Brain microvascular endothelial cell (primary cell): Measurements from ENCODE around the gene PPARD.

ENCODE experiments used
- DNase-seq: peaks from one replicate; pipeline ENCODE4 v3.0.0-alpha.2; 2020
- H3K27ac ChIP-seq: fragments of 250-450 bp; sonication (Bioruptor Pico); 2 replicates; pipeline ENCODE4 v1.5.1; 2020; ENCODE audit warnings: mild to moderate bottlenecking, moderate library complexity
- H3K27me3 ChIP-seq: fragments of 250-450 bp; sonication (Bioruptor Pico); replicated peaks from 2 replicates; pipeline ENCODE4 v1.5.1; 2020; ENCODE audit warnings: mild to moderate bottlenecking
- H3K36me3 ChIP-seq: fragments of 250-450 bp; sonication (Bioruptor Pico); replicated peaks from 2 replicates; pipeline ENCODE4 v1.5.1; 2020; ENCODE audit warnings: mild to moderate bottlenecking
- H3K4me3 ChIP-seq: 2 replicates; pipeline ENCODE4 v1.5.1; 2011; ENCODE audit warnings: low read depth, mild to moderate bottlenecking, control low read depth, low read length, moderate library complexity
- CTCF ChIP-seq: IDR thresholded peaks from 2 replicates; pipeline ENCODE4 v1.5.1; 2011; ENCODE audit warnings: low read depth, mild to moderate bottlenecking, moderate library complexity, low read length, control low read depth, inconsistent platforms; ENCODE audit errors: missing control alignments
- in situ Hi-C: cut with HindIII; loops from 2 replicates; pipeline ENCODE4 v1.10.0; 2017; ENCODE audit warnings: low sequenced_read_pairs, low pct_ligation_motif_present

The PPARD gene

DNA sequence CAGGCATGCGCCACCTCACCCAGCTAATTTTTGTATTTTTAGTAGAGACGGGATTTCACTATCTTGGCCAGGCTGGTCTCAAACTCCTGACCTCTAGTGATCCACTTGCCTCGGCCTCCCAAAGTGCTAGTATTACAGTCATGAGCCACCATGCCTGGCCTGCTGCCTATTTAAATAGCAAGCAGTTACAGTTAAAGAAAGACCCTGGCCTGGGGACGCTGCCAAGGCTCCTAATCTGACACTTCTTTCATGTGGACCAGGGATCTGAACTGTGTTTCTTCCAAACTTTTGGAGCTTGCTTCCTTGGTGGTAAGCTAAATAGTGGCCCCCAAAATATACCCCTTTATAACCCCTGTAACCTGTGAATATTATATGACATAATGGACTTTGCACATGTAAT is 15.3 kb downstream of the PPARD start:
- Histone ChIP-seq H3K36me3 (peaks cover 20% of the 10 kb centered on the region), H3K27me3 (no peaks in the 10 kb centered on the region), H3K27ac (no peak overlapping the region), H3K4me3 (no peak overlapping the region)
- no peak for DNase-seq
- TF ChIP-seq CTCF, result no peak
- in situ Hi-C loops, result no loop called here

- DNase-seq, result no peak
- Histone ChIP-seq H3K27ac (no peak overlapping the region), H3K27me3 (no peaks in the 10 kb centered on the region), H3K36me3 (peaks cover 16% of the 10 kb centered on the region), H3K4me3 (no peak overlapping the region)
- no peak for TF ChIP-seq CTCF
- in situ Hi-C loops, result no loop called here
Observed at GRCh38 chr6:35358086-35358485, 15.7 kb downstream of the PPARD start.

GRCh38 chr6:35359346-35359743 is 17.0 kb downstream of the PPARD start:
- peak overlapping the region; percentile 43 for H3K27ac ChIP-seq
- H3K4me3 ChIP-seq, result no peak overlapping the region
- H3K36me3 ChIP-seq, result peaks cover 10% of the 10 kb centered on the region
- no peak for DNase-seq
- no peak for TF ChIP-seq CTCF
- in situ Hi-C loops, result no loop called here
- no peaks in the 10 kb centered on the region for H3K27me3 ChIP-seq

DNA sequence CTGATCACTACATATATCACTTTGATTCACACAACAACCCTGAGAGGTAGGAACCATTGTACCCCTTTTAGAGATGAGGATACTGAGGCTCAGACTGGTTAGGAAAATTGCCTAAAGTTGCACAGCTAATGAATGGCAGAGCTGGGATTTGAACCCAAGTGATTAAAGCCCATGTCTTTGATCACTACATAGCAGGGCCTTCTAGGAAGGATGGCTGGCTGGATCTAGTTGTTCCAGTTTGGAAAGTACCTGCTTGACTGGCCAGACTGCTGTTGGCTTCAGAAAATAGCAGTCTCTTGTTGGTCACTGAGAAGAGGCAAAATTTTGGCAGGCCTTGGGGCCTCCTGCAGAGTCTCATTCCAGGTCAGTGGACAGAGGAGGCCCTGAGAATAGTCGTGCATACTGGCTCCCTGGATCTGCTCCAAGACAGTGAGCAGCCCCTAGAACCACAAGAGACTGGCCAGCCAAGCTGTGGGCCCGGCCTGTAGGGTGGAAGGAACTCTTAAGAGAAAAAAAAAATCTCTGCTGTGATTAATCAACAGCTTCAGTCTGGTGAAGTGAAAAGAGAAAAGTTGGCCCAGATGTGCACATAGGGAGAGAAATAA is 17.5 kb downstream of the PPARD start:
- H3K4me3 ChIP-seq, result no peak overlapping the region
- in situ Hi-C loops, result no loop called here
- peak overlapping the region; percentile 43 for H3K27ac ChIP-seq
- DNase-seq, result peak; percentile 83
- H3K36me3 ChIP-seq, result peaks cover 10% of the 10 kb centered on the region
- TF ChIP-seq CTCF, result no peak
- no peaks in the 10 kb centered on the region for H3K27me3 ChIP-seq

DNA sequence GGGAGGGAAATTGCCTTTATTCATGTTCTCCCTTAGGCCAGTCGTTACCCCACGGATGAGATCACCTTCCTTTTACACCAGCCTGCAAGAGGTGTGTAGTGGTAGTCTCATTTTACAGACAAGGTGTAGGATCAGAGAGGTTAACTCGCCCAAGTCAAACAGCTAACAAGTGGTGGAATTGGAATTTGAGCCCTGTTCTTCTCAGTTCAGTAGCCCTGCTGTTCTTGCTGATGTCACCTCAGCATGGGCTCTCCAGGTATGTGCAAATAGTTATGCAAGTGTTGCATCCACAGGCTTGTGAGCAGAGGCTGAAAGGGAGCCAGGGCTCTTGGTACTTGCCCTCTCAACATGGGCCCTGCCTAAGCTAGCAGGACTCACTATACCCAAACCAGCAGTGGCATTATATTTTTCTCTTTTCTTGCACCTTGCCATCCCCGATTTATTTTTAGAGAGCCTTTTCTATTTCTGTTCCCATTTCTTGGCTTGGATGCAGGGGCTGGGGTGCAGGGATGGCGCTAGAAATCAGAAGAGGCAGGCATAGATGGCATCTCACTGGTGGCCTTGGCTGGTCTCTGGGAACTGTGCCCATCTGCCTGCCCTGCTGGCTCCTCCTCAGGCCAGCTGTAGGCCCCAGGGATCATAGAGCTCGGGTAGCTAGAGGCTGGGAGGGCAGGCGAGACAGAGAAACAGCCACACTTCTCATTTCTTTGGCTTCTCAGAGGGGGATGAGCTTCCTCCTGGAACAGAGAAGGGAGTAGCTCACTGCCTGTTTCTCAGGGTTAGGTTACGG is 18.2 kb downstream of the PPARD start:
- no peaks in the 10 kb centered on the region for H3K27me3 ChIP-seq
- no peak for DNase-seq
- no peak overlapping the region for H3K4me3 ChIP-seq
- peaks cover 10% of the 10 kb centered on the region for H3K36me3 ChIP-seq
- H3K27ac ChIP-seq, result peak overlapping the region; percentile 43
- TF ChIP-seq CTCF, result no peak
- in situ Hi-C loops, result no loop called here
